Esophagus muscularis mucosa (tissue), 4 donors: ENCODE results near the gene ASPRV1.

Source experiments
- CTCF ChIP-seq, 3 experiments: fragments of 200-600 bp in 2 of 3; fragments of 450-650 bp in 1 of 3; sonication (generic) in 2 of 3; IDR thresholded peaks; one replicate each; pipeline ENCODE4 v1.5.1; 2017 to 2019; ENCODE audit warnings: antibody characterized with exemption in 3 of 3, mild to moderate bottlenecking in 2 of 3, moderate library complexity in 1 of 3
- EP300 ChIP-seq: sonication (generic); formaldehyde crosslinking; IDR thresholded peaks from one replicate; pipeline ENCODE4 v1.6.1; 2017; ENCODE audit warnings: antibody characterized with exemption
- POLR2A ChIP-seq: fragments of 450-650 bp; IDR thresholded peaks from one replicate; pipeline ENCODE4 v1.6.1; 2017; ENCODE audit warnings: antibody characterized with exemption, moderate library complexity, mild to moderate bottlenecking, low read depth

DNA sequence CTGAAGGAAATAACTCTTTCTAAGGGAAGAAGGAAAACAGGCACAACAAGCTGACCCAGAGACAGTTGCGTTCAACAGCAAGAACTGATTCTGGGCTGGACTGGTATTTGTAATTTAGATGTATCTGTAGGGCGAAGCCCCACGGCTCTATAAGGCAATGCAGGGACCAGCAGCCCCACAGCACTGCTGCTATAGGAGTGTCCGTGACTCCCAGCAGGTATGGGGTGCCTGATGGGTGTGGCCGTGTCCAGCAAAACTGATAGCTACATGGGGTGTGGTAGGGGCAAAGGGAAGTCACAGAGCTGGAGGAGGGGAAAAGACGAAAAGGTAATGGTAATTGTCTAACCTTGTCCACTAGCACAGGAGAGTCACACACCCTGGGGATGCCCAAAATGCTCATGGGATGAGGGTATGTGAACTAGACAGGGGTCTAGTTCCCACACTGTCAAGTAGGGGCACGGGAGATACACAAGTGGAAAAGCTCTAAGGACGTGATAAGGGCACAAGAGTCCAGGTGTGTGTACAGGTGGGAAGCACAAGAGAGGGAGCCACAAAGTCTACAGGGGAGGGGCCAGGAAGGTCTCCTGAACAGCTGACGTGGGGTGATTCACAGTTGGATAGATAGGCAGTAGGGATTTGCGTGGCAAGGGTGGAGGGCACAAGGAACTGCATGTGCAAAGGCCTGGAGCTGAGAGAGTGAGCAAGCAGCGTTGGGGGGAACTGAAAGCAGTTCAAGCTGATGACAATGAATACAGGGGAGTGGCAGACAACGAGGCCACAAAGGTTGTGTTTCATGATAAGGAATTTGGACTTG, 48.5 kb upstream of the ASPRV1 start:
- no peak for TF ChIP-seq CTCF (IDR thresholded peaks at IDR 0.05)
- no peak for TF ChIP-seq EP300
- no peak for TF ChIP-seq POLR2A
